Esophagus mucosa (tissue), 1 donor: ENCODE data around the gene ATRN. TPM values are rescaled to one million over a fixed set of nuclear protein-coding genes. Genes with fewer than 3 reads are reported as not detected.

Source experiments
- ATAC-seq: fragments of 200-7000 bp; cut with Tn5 transposase; one replicate; pipeline ENCODE4 v1.9.1; 2020
- total RNA-seq: library from RNA; stranded (reverse); gene quantifications from one replicate; pipeline ENCODE4 v1.2.4, GENCODE V29; 2023
- donor health status: DM: yes; HTN: yes; CAD: no.

Gene ATRN
- total RNA-seq, 1 donor from 2014 or later, result 14.7 TPM

- no peak for ATAC-seq
Observed at GRCh38 chr20:3628502-3629314, 157.9 kb downstream of the ATRN start.

GRCh38 chr20:3629893-3630292, 159.1 kb downstream of the ATRN start:
- ATAC-seq, result no peak

GRCh38 chr20:3630429-3630828, 159.6 kb downstream of the ATRN start:
- ATAC-seq, result no peak

GRCh38 chr20:3631534-3631933, 160.7 kb downstream of the ATRN start:
- ATAC-seq, result no peak

- ATAC-seq, result no peak
Observed at GRCh38 chr20:3632311-3633004, 161.6 kb downstream of the ATRN start.

- no peak for ATAC-seq
Observed at GRCh38 chr20:3633913-3634478, 163.2 kb downstream of the ATRN start.

GRCh38 chr20:3635346-3635745, 164.5 kb downstream of the ATRN start:
- ATAC-seq, result no peak

GRCh38 chr20:3640259-3640658, 169.4 kb downstream of the ATRN start:
- no peak for ATAC-seq

GRCh38 chr20:3645309-3646066, 174.7 kb downstream of the ATRN start:
- peak; percentile 58 for ATAC-seq

- peak; percentile 60 for ATAC-seq
Observed at GRCh38 chr20:3646067-3646440, 175.2 kb downstream of the ATRN start.

GRCh38 chr20:3646651-3647050, 175.8 kb downstream of the ATRN start:
- peak; percentile 50 for ATAC-seq

- no peak for ATAC-seq
Observed at GRCh38 chr20:3647473-3647872, 176.7 kb downstream of the ATRN start.

GRCh38 chr20:3648951-3649350, 178.1 kb downstream of the ATRN start:
- no peak for ATAC-seq

- ATAC-seq, result peak; percentile 19
Observed at GRCh38 chr20:3651204-3651962, 180.6 kb downstream of the ATRN start.

GRCh38 chr20:3652221-3652620, 181.4 kb downstream of the ATRN start:
- ATAC-seq, result no peak

- ATAC-seq, result peak; percentile 52
Observed at GRCh38 chr20:3652676-3653596, 182.1 kb downstream of the ATRN start.

GRCh38 chr20:3653921-3654320, 183.1 kb downstream of the ATRN start:
- no peak for ATAC-seq

- ATAC-seq, result no peak
Observed at GRCh38 chr20:3654326-3655130, 183.7 kb downstream of the ATRN start.

GRCh38 chr20:3655131-3655405, 184.2 kb downstream of the ATRN start:
- ATAC-seq, result no peak

GRCh38 chr20:3658019-3658715, 187.3 kb downstream of the ATRN start:
- no peak for ATAC-seq
